ENCODE measurements around the gene KHDC3L. TPM values are rescaled to one million over a fixed set of nuclear protein-coding genes. Genes with fewer than 3 reads are reported as not detected.

The KHDC3L gene
- total RNA-seq, 1 experiment from 2014 or later = not detected

DNA sequence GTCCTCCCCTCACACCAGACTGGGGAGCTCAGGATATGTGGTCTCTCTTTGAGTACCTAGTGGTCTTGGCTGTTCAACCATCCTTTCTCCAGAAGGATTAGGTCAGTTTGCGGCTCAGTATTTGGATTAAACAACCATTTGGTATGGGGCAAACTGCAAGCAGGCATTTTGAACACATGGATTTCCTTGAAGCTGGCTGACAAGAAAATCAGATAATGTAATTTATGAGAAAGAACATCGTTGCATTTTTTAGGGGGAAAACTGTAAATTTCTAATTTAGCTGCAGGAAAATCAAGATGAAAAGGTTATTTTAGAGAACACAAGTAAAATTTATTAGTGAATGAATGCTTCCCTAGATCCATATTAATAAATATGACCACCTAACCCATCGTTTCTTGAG is 33.7 kb upstream of the KHDC3L start:
- ATAC-seq (no peak), DNase-seq (ENCODE audit: low read depth, low spot score) (no peak)
- no peaks in the 10 kb centered on the region for H3K36me3 ChIP-seq (ENCODE audit: control insufficient read depth, insufficient read depth, low read length)
- H3K4me3 ChIP-seq (ENCODE audit: low read depth in 2 of 2, low read length in 2 of 2) = no peak overlapping the region
- intact Hi-C loops (cut with micrococcal nuclease; ENCODE audit: unreplicated experiment) = loop anchor here (5.0 to 10.0 kb wide), 3 partner anchors 144 to 914 kb away; no protein-coding TSS in a partner anchor
- TF ChIP-seq POLR2AphosphoS5 (IDR thresholded peaks at IDR 0.05; ENCODE audit: low read depth, low read length) (no peak), TCF7L2 (IDR thresholded peaks at IDR 0.05; ENCODE audit: low read depth, low read length) (no peak), SIN3A (IDR thresholded peaks at IDR 0.05; ENCODE audit: borderline replicate concordance, insufficient read depth, low read depth, low read length) (no peak)
- TF ChIP-seq, protein P1, sequence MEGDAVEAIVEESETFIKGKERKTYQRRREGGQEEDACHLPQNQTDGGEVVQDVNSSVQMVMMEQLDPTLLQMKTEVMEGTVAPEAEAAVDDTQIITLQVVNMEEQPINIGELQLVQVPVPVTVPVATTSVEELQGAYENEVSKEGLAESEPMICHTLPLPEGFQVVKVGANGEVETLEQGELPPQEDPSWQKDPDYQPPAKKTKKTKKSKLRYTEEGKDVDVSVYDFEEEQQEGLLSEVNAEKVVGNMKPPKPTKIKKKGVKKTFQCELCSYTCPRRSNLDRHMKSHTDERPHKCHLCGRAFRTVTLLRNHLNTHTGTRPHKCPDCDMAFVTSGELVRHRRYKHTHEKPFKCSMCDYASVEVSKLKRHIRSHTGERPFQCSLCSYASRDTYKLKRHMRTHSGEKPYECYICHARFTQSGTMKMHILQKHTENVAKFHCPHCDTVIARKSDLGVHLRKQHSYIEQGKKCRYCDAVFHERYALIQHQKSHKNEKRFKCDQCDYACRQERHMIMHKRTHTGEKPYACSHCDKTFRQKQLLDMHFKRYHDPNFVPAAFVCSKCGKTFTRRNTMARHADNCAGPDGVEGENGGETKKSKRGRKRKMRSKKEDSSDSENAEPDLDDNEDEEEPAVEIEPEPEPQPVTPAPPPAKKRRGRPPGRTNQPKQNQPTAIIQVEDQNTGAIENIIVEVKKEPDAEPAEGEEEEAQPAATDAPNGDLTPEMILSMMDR (IDR thresholded peaks at IDR 0.05) = no peak
- TF ChIP-seq, protein P2, sequence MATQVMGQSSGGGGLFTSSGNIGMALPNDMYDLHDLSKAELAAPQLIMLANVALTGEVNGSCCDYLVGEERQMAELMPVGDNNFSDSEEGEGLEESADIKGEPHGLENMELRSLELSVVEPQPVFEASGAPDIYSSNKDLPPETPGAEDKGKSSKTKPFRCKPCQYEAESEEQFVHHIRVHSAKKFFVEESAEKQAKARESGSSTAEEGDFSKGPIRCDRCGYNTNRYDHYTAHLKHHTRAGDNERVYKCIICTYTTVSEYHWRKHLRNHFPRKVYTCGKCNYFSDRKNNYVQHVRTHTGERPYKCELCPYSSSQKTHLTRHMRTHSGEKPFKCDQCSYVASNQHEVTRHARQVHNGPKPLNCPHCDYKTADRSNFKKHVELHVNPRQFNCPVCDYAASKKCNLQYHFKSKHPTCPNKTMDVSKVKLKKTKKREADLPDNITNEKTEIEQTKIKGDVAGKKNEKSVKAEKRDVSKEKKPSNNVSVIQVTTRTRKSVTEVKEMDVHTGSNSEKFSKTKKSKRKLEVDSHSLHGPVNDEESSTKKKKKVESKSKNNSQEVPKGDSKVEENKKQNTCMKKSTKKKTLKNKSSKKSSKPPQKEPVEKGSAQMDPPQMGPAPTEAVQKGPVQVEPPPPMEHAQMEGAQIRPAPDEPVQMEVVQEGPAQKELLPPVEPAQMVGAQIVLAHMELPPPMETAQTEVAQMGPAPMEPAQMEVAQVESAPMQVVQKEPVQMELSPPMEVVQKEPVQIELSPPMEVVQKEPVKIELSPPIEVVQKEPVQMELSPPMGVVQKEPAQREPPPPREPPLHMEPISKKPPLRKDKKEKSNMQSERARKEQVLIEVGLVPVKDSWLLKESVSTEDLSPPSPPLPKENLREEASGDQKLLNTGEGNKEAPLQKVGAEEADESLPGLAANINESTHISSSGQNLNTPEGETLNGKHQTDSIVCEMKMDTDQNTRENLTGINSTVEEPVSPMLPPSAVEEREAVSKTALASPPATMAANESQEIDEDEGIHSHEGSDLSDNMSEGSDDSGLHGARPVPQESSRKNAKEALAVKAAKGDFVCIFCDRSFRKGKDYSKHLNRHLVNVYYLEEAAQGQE (IDR thresholded peaks at IDR 0.05; ENCODE audit: insufficient read depth in 1 of 2, low read depth in 2 of 2, low read length in 1 of 2) = no peak
- POLR2A ChIA-PET = interaction anchor here (1.2 kb wide), 1 partner anchor 60 kb away, joined by 7 read pairs; no protein-coding TSS in a partner anchor
- in situ Hi-C loops (cut with HindIII; ENCODE audit: low pct_unique_long_range_greater_than_20kb, low sequenced_read_pairs) = no loop called here
- no TSS peak for BruUV-seq (replicated peaks)
- H3K27ac ChIP-seq (ENCODE audit: low read length) = no peak overlapping the region
- no peaks in the 10 kb centered on the region for H3K4me1 ChIP-seq (ENCODE audit: control insufficient read depth, insufficient read depth, low read length)
- CTCF ChIA-PET = interaction anchor here (0.6 to 2.8 kb wide), 3 partner anchors 21 to 60 kb away, joined by 3 to 24 read pairs (median 8); no protein-coding TSS in a partner anchor
- H3K9me3 ChIP-seq (ENCODE audit: control insufficient read depth, insufficient read depth, low read depth, low read length) = no peaks in the 10 kb centered on the region
- no peaks in the 10 kb centered on the region for H3K27me3 ChIP-seq (ENCODE audit: control insufficient read depth, insufficient read depth, low read length)

DNA sequence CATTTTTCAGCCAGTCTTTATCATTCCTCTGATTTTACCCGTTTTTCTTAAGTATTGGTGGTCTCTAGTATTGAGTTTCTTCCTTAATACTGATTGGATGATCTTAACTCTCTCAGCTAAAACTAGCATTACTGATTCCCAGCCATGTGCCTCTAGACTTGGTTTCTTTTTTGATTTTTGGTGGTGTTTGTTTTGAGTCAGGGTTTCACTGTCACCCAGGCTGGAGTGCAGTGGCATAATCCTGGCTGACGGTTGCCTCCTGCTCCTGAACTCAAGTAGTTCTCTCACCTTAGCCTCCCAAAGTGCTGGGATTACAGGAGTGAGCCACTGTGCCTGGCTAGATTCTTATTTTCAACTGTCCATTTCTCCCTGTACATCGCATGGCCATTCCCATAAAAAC is 33.3 kb upstream of the KHDC3L start:
- H3K4me3 ChIP-seq (ENCODE audit: low read depth in 2 of 2, low read length in 2 of 2) = no peak overlapping the region
- no peak for ATAC-seq
- TF ChIP-seq, protein P1 (IDR thresholded peaks at IDR 0.05) = no peak
- no peaks in the 10 kb centered on the region for H3K4me1 ChIP-seq (ENCODE audit: control insufficient read depth, insufficient read depth, low read length)
- in situ Hi-C loops (cut with HindIII; ENCODE audit: low pct_unique_long_range_greater_than_20kb, low sequenced_read_pairs) = no loop called here
- H3K9me3 ChIP-seq (ENCODE audit: control insufficient read depth, insufficient read depth, low read depth, low read length) = no peaks in the 10 kb centered on the region
- intact Hi-C loops (cut with micrococcal nuclease; ENCODE audit: unreplicated experiment) = loop anchor here (5.0 to 10.0 kb wide), 3 partner anchors 144 to 914 kb away; no protein-coding TSS in a partner anchor
- no peak for DNase-seq (ENCODE audit: low read depth, low spot score)
- ChIA-PET CTCF (interaction anchor here (1.9 kb wide), 1 partner anchor 60 kb away, joined by 8 read pairs; no protein-coding TSS in a partner anchor), POLR2A (no interaction called here)
- no peaks in the 10 kb centered on the region for H3K27me3 ChIP-seq (ENCODE audit: control insufficient read depth, insufficient read depth, low read length)
- H3K36me3 ChIP-seq (ENCODE audit: control insufficient read depth, insufficient read depth, low read length) = no peaks in the 10 kb centered on the region
- H3K27ac ChIP-seq (ENCODE audit: low read length) = no peak overlapping the region
- no TSS peak for BruUV-seq (replicated peaks)

Measured in Panc1 (cell line).